ENCODE results near the gene TMEM190.
"Not testable (repeated sequence)": the region's sequence is repeated elsewhere in the genome, so short reads cannot be mapped to it uniquely, and the experiment has no call there.

Gene TMEM190

GRCh38 chr19:55389386-55390317, 13.0 kb downstream of the TMEM190 start:
- DNase-seq, result no peak

DNA sequence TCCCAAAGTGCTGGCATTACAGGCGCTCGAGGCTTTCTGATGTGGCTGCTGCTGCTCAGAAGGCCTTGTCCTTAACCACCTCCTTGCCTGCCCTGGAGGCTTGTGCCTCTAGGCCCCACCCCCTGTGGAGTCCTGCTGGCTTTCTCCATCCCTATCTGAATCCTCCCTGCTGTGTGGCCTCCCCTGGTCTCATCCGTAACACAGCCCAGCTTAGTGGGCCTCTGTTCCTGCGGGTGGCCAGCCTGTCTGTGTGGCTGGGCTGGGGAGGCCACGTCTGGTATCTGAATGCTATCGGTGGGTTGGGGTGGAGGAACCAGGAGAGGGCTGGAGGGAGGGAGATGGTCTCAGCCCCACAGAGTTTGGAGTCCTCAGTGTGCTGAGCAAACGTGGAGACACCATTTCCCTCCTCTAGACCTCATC, 13.8 kb downstream of the TMEM190 start:
- no peak for DNase-seq

GRCh38 chr19:55391191-55391670, 14.6 kb downstream of the TMEM190 start:
- DNase-seq, result no peak

- no peak for DNase-seq
Observed at GRCh38 chr19:55391702-55392615, 15.3 kb downstream of the TMEM190 start.

DNA sequence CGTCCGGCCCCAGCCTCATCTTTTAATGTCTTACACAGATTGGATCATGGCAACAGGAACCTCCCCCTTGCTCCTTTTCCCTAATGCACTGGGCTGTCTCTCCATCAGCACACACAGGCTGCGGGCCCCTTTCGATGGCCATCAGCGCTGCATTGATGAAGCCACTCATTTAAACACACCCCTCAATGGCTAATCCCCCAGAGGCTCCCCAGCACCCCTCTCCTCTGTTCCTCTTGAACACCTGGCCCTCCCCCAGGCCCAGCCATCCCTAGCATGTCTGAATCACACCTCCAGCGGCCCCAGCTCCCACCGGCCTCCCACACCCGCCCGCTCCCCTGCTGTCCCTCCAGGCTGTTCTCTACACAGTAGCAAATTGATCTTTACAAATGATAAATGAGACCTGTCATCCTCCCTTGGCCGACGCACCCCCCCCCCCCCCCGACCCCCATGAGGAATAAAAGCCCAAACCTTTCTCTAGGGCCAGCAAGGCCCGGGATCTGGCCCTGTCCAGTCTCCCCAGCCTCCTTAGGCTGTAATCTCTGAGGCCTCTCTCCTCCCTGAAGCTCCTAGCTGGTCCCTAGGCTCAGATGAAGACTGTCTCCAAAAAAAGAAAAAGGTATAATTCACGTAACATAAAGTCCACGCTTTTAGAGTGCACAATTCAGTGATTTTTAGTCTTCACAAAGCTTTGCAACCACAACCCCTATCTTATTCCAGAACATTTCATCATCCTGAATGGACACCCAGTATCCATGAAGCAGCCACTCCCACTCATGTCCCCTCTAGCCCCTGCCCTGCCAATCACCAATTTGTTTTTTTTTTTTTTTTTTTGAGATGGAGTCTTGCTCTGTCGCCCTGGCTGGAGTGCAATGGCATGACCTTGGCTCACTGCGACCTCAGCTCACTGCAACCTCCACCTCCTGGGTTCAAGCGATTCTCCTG, 16.5 kb downstream of the TMEM190 start:
- DNase-seq, result no peak

- no peak for DNase-seq
Observed at GRCh38 chr19:55398200-55398925, 21.7 kb downstream of the TMEM190 start.

DNA sequence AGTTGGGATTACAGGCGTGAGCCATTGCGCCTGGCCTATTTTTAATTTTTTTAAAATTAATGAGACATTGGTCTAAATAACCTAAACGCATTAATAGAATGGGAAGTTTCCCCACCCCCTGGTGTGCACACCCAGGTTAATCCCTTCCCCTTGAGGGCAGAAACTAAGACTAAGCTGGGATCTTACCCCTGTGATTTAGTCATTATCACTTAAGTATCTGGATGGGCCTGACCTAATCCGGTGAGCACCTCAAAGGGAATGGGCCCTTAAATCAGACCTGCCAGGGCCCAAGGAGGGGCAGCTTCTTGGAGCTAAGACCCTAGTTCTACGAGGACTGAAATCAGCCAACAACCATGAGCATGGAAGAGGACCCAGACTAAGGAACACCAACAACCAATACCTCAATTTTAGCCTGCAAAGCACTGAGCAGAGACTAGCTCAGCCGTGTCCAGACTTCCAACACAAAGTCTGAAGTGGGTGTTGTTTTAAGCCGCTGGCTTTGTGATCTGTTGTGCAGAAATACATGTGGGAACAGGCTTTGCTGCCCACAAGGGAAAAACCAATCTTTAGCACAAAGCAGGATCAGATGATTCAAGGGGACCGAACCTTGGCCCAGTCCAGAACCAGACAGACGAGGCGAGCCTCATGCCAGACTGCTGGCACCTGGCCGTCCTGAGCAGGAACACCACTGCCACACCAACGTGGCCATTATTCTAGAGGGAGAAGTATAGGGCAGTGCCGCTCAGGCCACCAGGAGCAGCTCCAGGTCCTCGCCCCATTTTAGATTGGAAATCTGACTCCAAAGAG, 23.9 kb downstream of the TMEM190 start:
- DNase-seq, result no peak

DNA sequence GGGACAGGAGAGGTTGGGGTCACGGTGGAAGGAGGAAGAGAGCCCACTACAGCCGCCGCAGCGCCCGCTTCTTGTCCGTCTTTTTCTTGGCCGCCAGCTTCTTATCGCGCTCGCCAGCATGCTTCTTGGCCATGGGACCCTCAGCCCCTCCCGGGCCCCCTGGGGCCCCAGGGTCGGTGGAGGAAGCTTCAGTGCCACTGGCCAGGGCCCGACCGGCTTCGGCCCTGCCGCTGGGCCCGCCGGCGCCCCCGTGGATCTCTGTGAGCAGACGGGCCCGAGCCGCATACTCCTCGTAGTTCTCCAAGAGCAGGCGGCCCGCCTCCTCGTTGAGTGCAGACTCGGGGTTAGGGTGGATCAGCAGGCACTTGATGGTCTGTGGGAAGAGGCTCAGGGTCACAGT, 24.8 kb downstream of the TMEM190 start:
- DNase-seq, result not testable (repeated sequence)

- DNase-seq, result no peak
Observed at GRCh38 chr19:55402509-55402908, 25.9 kb downstream of the TMEM190 start.

DNA sequence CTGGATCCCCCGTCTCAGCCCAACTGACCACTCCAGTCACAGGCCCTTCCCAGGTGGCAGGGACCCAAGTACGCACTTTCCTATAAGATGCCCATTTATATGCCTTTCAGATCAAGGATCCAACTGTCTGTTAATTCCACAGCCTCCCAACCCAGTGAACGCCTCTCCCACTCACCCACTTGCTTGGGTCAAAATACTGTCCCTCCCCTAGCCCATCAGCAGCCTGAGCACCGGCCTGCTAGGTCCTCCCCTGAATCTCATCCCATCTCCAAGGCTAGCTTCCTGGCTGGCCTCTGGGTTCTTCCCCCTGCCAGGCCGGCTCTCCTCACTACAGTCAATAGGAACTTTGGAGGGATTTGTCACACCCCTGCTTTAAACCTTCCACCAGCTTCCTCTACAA, 29.0 kb downstream of the TMEM190 start:
- no peak for DNase-seq

DNA sequence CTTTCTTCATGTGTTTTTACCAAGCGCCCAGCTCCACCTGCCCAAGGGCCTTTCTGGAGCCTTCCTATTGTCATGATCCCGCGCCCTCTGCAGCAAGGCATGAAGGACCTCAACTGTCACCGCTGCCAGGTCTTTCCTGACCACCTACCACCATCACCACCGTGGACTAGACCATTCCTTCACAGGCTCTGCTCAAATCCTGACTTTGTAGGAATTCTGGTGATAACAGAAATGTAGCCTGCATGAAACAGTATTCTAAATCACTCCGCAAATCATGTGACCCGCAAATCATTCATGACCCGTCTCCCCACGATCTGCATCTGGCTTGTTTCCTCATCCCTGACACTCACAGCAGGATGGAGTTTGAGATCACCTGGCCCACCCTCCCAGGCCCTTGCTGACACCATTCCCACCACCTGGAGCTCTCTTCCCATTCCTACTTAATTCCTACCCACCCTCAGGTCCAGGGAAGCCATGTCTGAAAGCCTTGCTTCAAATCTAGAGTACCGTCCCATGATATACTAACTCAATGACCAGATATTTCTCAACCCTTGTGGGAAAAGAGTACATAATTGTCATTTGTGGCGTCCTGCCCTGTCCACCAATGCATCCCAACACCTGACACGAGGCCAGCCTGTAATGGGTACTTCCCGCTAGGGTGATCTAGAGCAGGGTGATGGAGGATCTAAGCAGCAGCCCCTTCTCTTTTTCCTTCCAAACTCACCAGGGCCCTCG, 29.6 kb downstream of the TMEM190 start:
- DNase-seq, result no peak

- peak in 3 of 51 donors; percentile 15 to 47 (median 22) for DNase-seq
Observed at GRCh38 chr19:55406826-55407549, 30.4 kb downstream of the TMEM190 start.

DNA sequence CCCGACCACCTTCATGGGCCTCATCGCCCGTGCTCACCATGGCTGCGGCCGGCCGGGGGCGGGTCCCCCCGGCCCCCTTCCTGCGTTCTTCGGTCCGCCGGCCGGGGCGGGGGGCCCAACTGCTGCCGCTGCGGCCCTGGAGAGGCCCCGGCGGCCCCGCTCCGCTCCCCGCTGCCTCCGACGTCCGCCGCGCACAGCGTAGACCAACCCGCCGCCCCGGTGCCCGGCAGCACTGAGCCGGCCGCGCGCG, 30.8 kb downstream of the TMEM190 start, which contains the start of gene UBE2S:
TSS of gene UBE2S (minus strand) at position 239 of the 250 bp plus-strand sequence. CDS start at position 40, 199 bp downstream.
- DNase-seq, result not testable (repeated sequence)

DNA sequence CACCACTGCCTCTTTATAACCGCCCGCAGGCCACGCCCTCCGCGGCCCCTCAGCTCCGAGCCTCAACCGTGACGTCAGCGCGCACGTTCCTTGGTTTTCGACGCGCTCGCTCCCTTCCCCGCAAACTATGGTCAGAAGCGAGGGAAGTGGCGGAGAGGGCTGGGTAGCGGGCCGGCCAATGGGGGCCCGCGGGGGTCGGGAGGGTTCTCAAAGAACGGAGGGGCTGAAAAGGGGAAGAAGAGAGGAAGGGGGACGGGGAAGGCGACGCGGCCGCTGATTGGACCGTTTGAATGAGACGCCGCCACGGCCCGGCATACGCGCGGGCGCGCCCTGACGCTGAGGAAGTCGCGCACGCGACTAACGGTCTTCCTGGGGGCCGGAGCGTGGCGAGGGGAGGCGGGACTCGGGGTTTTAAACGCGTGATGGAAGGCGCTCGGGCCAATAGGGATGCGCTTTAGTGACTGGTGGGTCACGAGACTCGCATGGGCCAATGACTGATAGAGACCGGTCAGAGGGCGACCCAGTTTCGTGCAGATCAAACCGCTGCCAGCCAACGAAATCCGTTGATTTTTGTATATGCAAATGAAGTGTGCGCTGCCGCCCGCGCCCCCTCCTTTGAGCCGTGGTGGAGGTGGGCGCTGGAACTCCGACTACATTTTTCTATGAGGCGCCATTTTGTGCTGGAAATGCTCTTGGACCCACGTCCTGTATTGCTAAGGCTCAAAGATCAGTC, 31.3 kb downstream of the TMEM190 start:
- peak; percentile 89 to 99 (median 98) for DNase-seq

GRCh38 chr19:55408533-55408872, 31.9 kb downstream of the TMEM190 start:
- peak in 1 of 51 donors; percentile 61 for DNase-seq

DNA sequence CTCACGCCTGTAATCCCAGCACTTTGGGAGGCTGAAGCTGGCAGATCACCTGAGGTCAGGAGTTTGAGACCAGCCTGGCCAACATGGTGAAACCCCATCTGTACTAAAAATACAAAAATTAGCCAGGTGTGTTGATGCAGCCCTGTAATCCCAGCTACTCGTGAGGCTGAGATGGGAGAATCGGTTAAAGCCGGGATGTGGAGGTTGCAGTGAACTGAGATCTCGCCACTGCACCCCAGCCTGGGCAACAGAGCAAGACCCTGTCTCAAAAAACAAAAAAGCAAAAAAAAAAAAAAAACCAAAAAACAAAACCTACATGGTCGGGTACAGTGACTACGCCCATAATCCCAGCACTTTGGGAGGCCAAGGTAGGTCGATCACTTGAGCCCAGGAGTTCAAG, 32.6 kb downstream of the TMEM190 start:
- DNase-seq, result not testable (repeated sequence)

DNA sequence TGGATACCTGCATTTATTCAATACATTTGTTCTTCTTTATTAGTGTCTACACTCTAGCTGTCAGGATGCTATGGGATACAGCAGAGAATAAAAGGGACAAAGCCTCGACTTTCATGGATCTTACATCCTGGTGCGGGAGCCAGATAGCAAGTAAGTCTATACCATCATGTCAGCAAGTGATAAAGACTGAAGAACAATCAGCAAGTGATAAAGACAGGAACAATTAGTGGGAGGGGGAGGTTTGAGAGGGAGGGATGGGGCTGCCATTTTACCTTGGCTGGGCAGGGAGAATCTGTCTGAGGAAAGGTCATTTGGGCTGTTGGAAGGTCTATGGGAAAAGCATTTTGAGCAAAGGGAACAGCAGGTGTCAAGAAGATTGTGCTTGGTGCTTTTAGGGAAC, 33.5 kb downstream of the TMEM190 start:
- no peak for DNase-seq
